Measurements from ENCODE around the gene STXBP6. TPM values are rescaled to one million over a fixed set of nuclear protein-coding genes. Genes with fewer than 3 reads are reported as not detected.

STXBP6 gene
- total RNA-seq, 2 donors from 2014 or later, result 13.5 to 20.2 TPM

GRCh38 chr14:25019892-25020291 lies 30.1 kb downstream of the STXBP6 start:
- Histone ChIP-seq H3K36me3 (no peaks in the 10 kb centered on the region), H3K4me1 (peaks cover 0 to 2% of the 10 kb centered on the region in 2 donors), H3K27me3 (no peaks in the 10 kb centered on the region), H3K9me3 (no peaks in the 10 kb centered on the region), H3K27ac (no peak overlapping the region), H3K4me3 (no peak overlapping the region)
- no peak for DNase-seq (ENCODE audit: low spot score)
- TF ChIP-seq, protein P1, sequence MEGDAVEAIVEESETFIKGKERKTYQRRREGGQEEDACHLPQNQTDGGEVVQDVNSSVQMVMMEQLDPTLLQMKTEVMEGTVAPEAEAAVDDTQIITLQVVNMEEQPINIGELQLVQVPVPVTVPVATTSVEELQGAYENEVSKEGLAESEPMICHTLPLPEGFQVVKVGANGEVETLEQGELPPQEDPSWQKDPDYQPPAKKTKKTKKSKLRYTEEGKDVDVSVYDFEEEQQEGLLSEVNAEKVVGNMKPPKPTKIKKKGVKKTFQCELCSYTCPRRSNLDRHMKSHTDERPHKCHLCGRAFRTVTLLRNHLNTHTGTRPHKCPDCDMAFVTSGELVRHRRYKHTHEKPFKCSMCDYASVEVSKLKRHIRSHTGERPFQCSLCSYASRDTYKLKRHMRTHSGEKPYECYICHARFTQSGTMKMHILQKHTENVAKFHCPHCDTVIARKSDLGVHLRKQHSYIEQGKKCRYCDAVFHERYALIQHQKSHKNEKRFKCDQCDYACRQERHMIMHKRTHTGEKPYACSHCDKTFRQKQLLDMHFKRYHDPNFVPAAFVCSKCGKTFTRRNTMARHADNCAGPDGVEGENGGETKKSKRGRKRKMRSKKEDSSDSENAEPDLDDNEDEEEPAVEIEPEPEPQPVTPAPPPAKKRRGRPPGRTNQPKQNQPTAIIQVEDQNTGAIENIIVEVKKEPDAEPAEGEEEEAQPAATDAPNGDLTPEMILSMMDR (IDR thresholded peaks at IDR 0.05), result no peak

- Histone ChIP-seq H3K4me3 (no peak overlapping the region), H3K27ac (no peak overlapping the region), H3K27me3 (no peaks in the 10 kb centered on the region), H3K36me3 (no peaks in the 10 kb centered on the region), H3K4me1 (peaks cover 0 to 4% of the 10 kb centered on the region in 2 donors), H3K9me3 (no peaks in the 10 kb centered on the region)
- TF ChIP-seq, protein P1 (IDR thresholded peaks at IDR 0.05), result no peak
- DNase-seq (ENCODE audit: low spot score), result no peak
Measured at GRCh38 chr14:25017562-25017961, 32.4 kb downstream of the STXBP6 start.

DNA sequence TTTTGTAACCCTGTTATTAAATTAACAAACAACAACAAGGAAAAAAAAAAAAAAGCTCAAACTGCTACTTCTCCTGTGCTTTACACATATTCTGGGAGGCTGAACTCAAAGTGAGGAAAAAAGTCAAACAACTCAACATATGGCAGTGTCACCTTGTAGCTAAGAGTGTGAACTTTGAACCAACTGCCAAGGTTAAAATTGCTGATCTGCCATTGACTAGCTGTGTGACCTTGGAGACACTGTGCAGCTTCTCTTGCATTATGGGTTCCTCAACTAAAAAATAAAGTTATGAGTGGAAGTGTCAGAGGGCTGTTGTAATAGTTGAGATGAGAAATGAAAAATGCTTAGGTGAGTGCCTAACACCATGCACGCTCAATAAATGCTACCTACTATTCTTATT lies 34.2 kb downstream of the STXBP6 start:
- TF ChIP-seq, protein P1 (IDR thresholded peaks at IDR 0.05), result no peak
- Histone ChIP-seq H3K27me3 (no peaks in the 10 kb centered on the region), H3K27ac (no peak overlapping the region), H3K4me1 (peaks cover 0 to 4% of the 10 kb centered on the region in 2 donors), H3K36me3 (no peaks in the 10 kb centered on the region), H3K9me3 (no peaks in the 10 kb centered on the region), H3K4me3 (no peak overlapping the region)
- DNase-seq (ENCODE audit: low spot score), result no peak

DNA sequence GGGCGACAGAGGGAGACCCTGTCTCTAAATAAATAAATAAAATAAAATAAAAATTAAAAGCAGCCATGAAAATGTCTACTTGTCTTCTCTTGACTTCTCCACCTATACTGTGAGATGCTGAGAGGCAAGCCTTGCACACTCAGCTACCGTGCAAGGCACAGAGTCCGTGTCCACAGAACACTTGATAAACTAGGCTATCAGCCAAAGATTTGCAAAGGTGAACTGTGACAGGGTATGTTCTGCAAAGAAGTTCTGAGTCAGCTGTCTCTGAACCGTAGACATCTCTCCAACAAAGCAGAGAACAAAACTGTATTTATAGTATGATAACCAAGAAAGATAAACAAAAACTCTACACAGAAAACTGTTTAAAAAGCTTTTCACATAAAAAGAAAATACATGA lies 35.5 kb downstream of the STXBP6 start:
- TF ChIP-seq, protein P1 (IDR thresholded peaks at IDR 0.05), result no peak
- no peaks in the 10 kb centered on the region for H3K27me3 ChIP-seq
- no peak for DNase-seq (ENCODE audit: low spot score)
- no peak overlapping the region for H3K27ac ChIP-seq
- peaks cover 0 to 16% of the 10 kb centered on the region in 2 donors for H3K4me1 ChIP-seq
- H3K36me3 ChIP-seq, result no peaks in the 10 kb centered on the region
- H3K9me3 ChIP-seq, result no peaks in the 10 kb centered on the region
- no peak overlapping the region for H3K4me3 ChIP-seq

- no peak overlapping the region for H3K4me3 ChIP-seq
- peaks cover 0 to 30% of the 10 kb centered on the region in 2 donors for H3K4me1 ChIP-seq
- no peaks in the 10 kb centered on the region for H3K36me3 ChIP-seq
- H3K27ac ChIP-seq, result no peak overlapping the region
- DNase-seq (ENCODE audit: low spot score), result no peak
- H3K27me3 ChIP-seq, result no peaks in the 10 kb centered on the region
- H3K9me3 ChIP-seq, result no peaks in the 10 kb centered on the region
- TF ChIP-seq, protein P1 (IDR thresholded peaks at IDR 0.05), result no peak
Measured at GRCh38 chr14:25011095-25011494, 38.9 kb downstream of the STXBP6 start.

- H3K4me3 ChIP-seq, result no peak overlapping the region
- no peaks in the 10 kb centered on the region for H3K27me3 ChIP-seq
- no peak overlapping the region for H3K27ac ChIP-seq
- H3K9me3 ChIP-seq, result no peaks in the 10 kb centered on the region
- no peaks in the 10 kb centered on the region for H3K36me3 ChIP-seq
- no peak for DNase-seq (ENCODE audit: low spot score)
- TF ChIP-seq, protein P1 (IDR thresholded peaks at IDR 0.05), result no peak
- H3K4me1 ChIP-seq, result peaks cover 0 to 30% of the 10 kb centered on the region in 2 donors
Measured at GRCh38 chr14:25010471-25010870, 39.5 kb downstream of the STXBP6 start.

Measured in right atrium auricular region (tissue), 2 donors.